GM23248 (cell line): Measurements from ENCODE around the gene ZNF764. TPM values are rescaled to one million over a fixed set of nuclear protein-coding genes. Genes with fewer than 3 reads are reported as not detected.

ENCODE experiments used
- DNase-seq: peaks from one replicate; pipeline ENCODE4 v3.0.0-alpha.2; 2015
- H2AFZ ChIP-seq: fragments of 200-600 bp; sonication (generic); 2 replicates; pipeline ENCODE4 v1.6.1; 2016; ENCODE audit warnings: antibody characterized with exemption
- H3F3A ChIP-seq: fragments of 200-600 bp; sonication (generic); 2 replicates; pipeline ENCODE4 v1.6.1; 2016; ENCODE audit warnings: mild to moderate bottlenecking, antibody characterized with exemption, mixed run types; ENCODE audit not compliant: insufficient read depth
- H3K27ac ChIP-seq: fragments of 200-600 bp; sonication (generic); 2 replicates; pipeline ENCODE4 v1.5.1; 2016; ENCODE audit warnings: mild to moderate bottlenecking
- H3K27me3 ChIP-seq: fragments of 200-600 bp; sonication (generic); replicated peaks from 2 replicates; pipeline ENCODE4 v1.6.1; 2016; ENCODE audit warnings: mild to moderate bottlenecking; ENCODE audit not compliant: insufficient read depth
- H3K36me3 ChIP-seq: fragments of 200-600 bp; sonication (generic); 2 replicates; pipeline ENCODE4 v1.6.1; 2016; ENCODE audit warnings: low read depth, mild to moderate bottlenecking
- H3K4me1 ChIP-seq: fragments of 200-600 bp; sonication (generic); 2 replicates; pipeline ENCODE4 v1.6.1; 2016; ENCODE audit warnings: mild to moderate bottlenecking; ENCODE audit not compliant: insufficient read depth
- H3K4me2 ChIP-seq: fragments of 200-600 bp; sonication (generic); one replicate; pipeline ENCODE4 v1.6.1; 2016; ENCODE audit warnings: mild to moderate bottlenecking; ENCODE audit not compliant: unreplicated experiment
- H3K4me3 ChIP-seq: fragments of 200-600 bp; sonication (generic); 2 replicates; pipeline ENCODE4 v1.5.1; 2016; ENCODE audit warnings: mild to moderate bottlenecking
- H3K79me2 ChIP-seq: fragments of 200-600 bp; sonication (generic); 2 replicates; pipeline ENCODE4 v1.6.1; 2016; ENCODE audit warnings: mild to moderate bottlenecking; ENCODE audit not compliant: insufficient read depth
- H3K9ac ChIP-seq: fragments of 200-600 bp; sonication (generic); 2 replicates; pipeline ENCODE4 v1.6.1; 2016; ENCODE audit warnings: mild to moderate bottlenecking
- H3K9me2 ChIP-seq: fragments of 200-600 bp; sonication (generic); 2 replicates; pipeline ENCODE4 v1.6.1; 2016; ENCODE audit warnings: mixed run types, mild to moderate bottlenecking, moderate library complexity; ENCODE audit not compliant: insufficient read depth
- H3K9me3 ChIP-seq: fragments of 200-600 bp; sonication (generic); one replicate; pipeline ENCODE4 v1.6.1; 2017; ENCODE audit warnings: low read depth
- H4K20me1 ChIP-seq: fragments of 200-600 bp; sonication (generic); 2 replicates; pipeline ENCODE4 v1.6.0; 2016; ENCODE audit not compliant: insufficient read depth
- EZH2 ChIP-seq: fragments of 200-600 bp; sonication (generic); IDR thresholded peaks from 2 replicates; pipeline ENCODE4 v1.6.1; 2018; ENCODE audit warnings: antibody characterized with exemption, mild to moderate bottlenecking; ENCODE audit not compliant: insufficient read depth, poor library complexity, severe bottlenecking
- EZH2phosphoT487 ChIP-seq: fragments of 200-600 bp; sonication (generic); IDR thresholded peaks from 2 replicates; pipeline ENCODE4 v1.6.1; 2018; ENCODE audit warnings: antibody characterized with exemption, moderate library complexity, mild to moderate bottlenecking, low read depth; ENCODE audit not compliant: insufficient read depth
- WGBS, 2 experiments: methylation state at CpG; one replicate each; pipeline ENCODE4 v1.1.6; 2015 to 2017; ENCODE audit warnings: low lambda C conversion rate in 2 of 2, low coverage in 1 of 2; ENCODE audit errors: missing lambda C conversion rate in 2 of 2; 5-methylcytosine and 5-hydroxymethylcytosine counted together
- in situ Hi-C: fragments of 300-500 bp; cut with MboI; formaldehyde crosslinking; loops from 2 replicates; pipeline ENCODE4 v1.15.0; 2020
- polyA plus RNA-seq: library from polyadenylated mRNA; unstranded; fragments of >200 nt; fragmentation: Nextera tagmentation; extraction: Ambion mirVana; gene quantifications from 2 replicates; pipeline ENCODE4 v1.2.1, GENCODE V29; 2016
- total RNA-seq: library from RNA; depleted of rRNA; stranded (reverse); fragments of >200 nt; shearing (Covaris generic); gene quantifications from 2 replicates; pipeline ENCODE4 v1.2.3, GENCODE V29; 2014

ZNF764 gene
- total and polyA plus RNA-seq, 2 experiments from 2014 or later: 3.0 to 8.8 TPM

- no peak overlapping the region for H3K4me3 ChIP-seq
- no peak overlapping the region for H3K27ac ChIP-seq
- peaks cover 4% of the 10 kb centered on the region; the same call in 1 of the 2 replicates for H3K4me1 ChIP-seq
- no peaks in the 10 kb centered on the region for H3K9me3 ChIP-seq
- H3K9ac ChIP-seq: no peak overlapping the region
- no peak overlapping the region for H3K4me2 ChIP-seq
- no peaks in the 10 kb centered on the region for H3K36me3 ChIP-seq
- DNase-seq: no peak
- 91 to 92% methylated on average over 34 of the region's 44 CpGs for WGBS, 2 experiments
- H4K20me1 ChIP-seq: no peaks in the 10 kb centered on the region
- H3K79me2 ChIP-seq: no peaks in the 10 kb centered on the region
- peaks cover 8% of the 10 kb centered on the region; the same call in 1 of the 2 replicates for H3F3A ChIP-seq
- H3K27me3 ChIP-seq: no peaks in the 10 kb centered on the region
- no peak overlapping the region for H2AFZ ChIP-seq
- H3K9me2 ChIP-seq: no peaks in the 10 kb centered on the region
- in situ Hi-C loops: no loop called here
- TF ChIP-seq EZH2phosphoT487 (no peak), EZH2 (no peak)
These were observed 11.8 kb upstream of the ZNF764 start for GRCh38 chr16:30569746-30570635.

- Histone ChIP-seq H3K27ac (no peak overlapping the region), H3K4me1 (peaks cover 4% of the 10 kb centered on the region; the same call in 1 of the 2 replicates), H3K27me3 (no peaks in the 10 kb centered on the region), H3F3A (peaks cover 3% of the 10 kb centered on the region; the same call in 1 of the 2 replicates), H2AFZ (no peak overlapping the region), H3K36me3 (no peaks in the 10 kb centered on the region), H3K9me2 (no peaks in the 10 kb centered on the region), H3K4me2 (no peak overlapping the region), H3K4me3 (no peak overlapping the region), H3K79me2 (no peaks in the 10 kb centered on the region), H3K9ac (no peak overlapping the region), H3K9me3 (no peaks in the 10 kb centered on the region), H4K20me1 (no peaks in the 10 kb centered on the region)
- 97 to 100% methylated on average over 3 of the region's 3 CpGs for WGBS, 2 experiments
- in situ Hi-C loops: no loop called here
- TF ChIP-seq EZH2phosphoT487 (no peak), EZH2 (no peak)
- no peak for DNase-seq
These were observed 11.1 kb upstream of the ZNF764 start for GRCh38 chr16:30569281-30569680.

- Histone ChIP-seq H4K20me1 (no peaks in the 10 kb centered on the region), H3K4me2 (no peak overlapping the region), H3K27me3 (no peaks in the 10 kb centered on the region), H3K27ac (no peak overlapping the region), H3K9me3 (no peaks in the 10 kb centered on the region), H2AFZ (no peak overlapping the region), H3K4me3 (no peak overlapping the region), H3K36me3 (no peaks in the 10 kb centered on the region), H3K9ac (no peak overlapping the region), H3K9me2 (no peaks in the 10 kb centered on the region), H3K79me2 (no peaks in the 10 kb centered on the region), H3K4me1 (peaks cover 4% of the 10 kb centered on the region; the same call in 1 of the 2 replicates), H3F3A (peaks cover 3% of the 10 kb centered on the region; the same call in 1 of the 2 replicates)
- in situ Hi-C loops: no loop called here
- DNase-seq: peak; percentile 60
- TF ChIP-seq EZH2 (no peak), EZH2phosphoT487 (no peak)
- 63 to 70% methylated on average over 6 of the region's 6 CpGs for WGBS, 2 experiments
These were observed 9.9 kb upstream of the ZNF764 start for GRCh38 chr16:30567991-30568638.

DNA sequence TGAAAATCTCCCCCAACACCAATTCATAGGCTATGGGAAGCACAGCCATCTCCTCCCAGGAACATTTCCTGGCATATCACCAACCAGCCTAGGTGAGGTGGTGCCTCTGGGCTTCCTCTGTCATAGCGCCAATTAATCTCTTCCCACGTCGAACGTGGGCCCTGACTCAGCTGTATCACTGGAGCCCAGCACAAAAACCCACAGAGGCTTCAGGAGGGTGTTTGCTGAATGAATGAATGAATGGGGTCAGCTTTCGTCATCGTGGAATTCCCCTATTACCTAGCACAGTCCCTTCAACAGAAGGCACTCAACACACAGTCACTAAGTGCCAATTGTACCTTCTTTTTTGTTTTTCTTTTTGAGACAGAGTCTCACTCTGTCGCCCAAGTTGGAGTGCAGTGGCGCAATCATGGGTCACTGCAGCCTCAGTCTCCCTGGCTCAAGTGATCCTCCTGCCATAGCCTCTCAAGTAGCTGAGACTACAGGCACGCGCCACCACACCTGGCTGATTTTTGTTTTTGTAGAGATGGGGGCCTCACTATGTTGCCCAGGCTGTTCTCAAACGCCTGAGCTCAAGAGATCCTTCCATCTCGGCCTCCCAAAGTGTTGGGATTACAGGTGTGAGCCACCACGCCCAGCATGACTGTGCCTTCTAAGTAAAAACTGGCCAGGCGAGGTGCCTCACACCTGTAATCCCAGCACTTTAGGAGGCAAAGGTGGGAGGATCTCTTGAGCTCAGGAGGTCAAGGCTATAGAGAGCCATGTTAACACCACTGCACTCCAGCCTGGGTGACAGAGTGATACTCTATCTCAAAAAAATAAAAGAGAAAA, 9.2 kb upstream of the ZNF764 start:
- Histone ChIP-seq H3K9me2 (no peaks in the 10 kb centered on the region), H3K9ac (no peak overlapping the region), H3K79me2 (no peaks in the 10 kb centered on the region), H2AFZ (no peak overlapping the region), H3K9me3 (no peaks in the 10 kb centered on the region), H4K20me1 (no peaks in the 10 kb centered on the region), H3K4me3 (no peak overlapping the region), H3K36me3 (no peaks in the 10 kb centered on the region), H3F3A (peaks cover 3% of the 10 kb centered on the region; the same call in 1 of the 2 replicates), H3K4me2 (no peak overlapping the region), H3K27ac (no peak overlapping the region), H3K4me1 (peaks cover 4% of the 10 kb centered on the region; the same call in 1 of the 2 replicates), H3K27me3 (no peaks in the 10 kb centered on the region)
- 83 to 84% methylated on average over 14 of the region's 14 CpGs for WGBS, 2 experiments
- no peak for TF ChIP-seq EZH2phosphoT487
- no peak for TF ChIP-seq EZH2
- DNase-seq: no peak
- in situ Hi-C loops: no loop called here
